H1 (cell line): ENCODE results near the gene PPP1CB.
"Not testable (repeated sequence)": the region's sequence is repeated elsewhere in the genome, so short reads cannot be mapped to it uniquely, and the experiment has no call there.

Source experiments
- CEBPB ChIP-seq: IDR thresholded peaks from 2 replicates; pipeline ENCODE4 v1.6.1; 2012; ENCODE audit warnings: low read depth, low read length
- CHD1 ChIP-seq: IDR thresholded peaks from 2 replicates; pipeline ENCODE4 v1.6.1; 2012; ENCODE audit warnings: low read depth, low read length, improper control_type of control experiment
- CTCF ChIP-seq, 3 experiments: IDR thresholded peaks; 1 replicate in 2 of 3; 2 replicates in 1 of 3; pipeline versions ENCODE4 v1.5.1 to v1.6.1; 2011; ENCODE audit warnings: low read length in 3 of 3, mild to moderate bottlenecking in 3 of 3, inconsistent platforms in 2 of 3, low read depth in 1 of 3, moderate library complexity in 1 of 3; ENCODE audit not compliant: insufficient read depth in 1 of 3; ENCODE audit errors: control extremely low read depth in 1 of 3
- EGR1 ChIP-seq: IDR thresholded peaks from 2 replicates; pipeline ENCODE4 v1.6.1; 2011; ENCODE audit warnings: low read depth, low read length, borderline replicate concordance
- HDAC2 ChIP-seq, 2 experiments: fragments of 300-600 bp in 1 of 2; sonication (generic) in 1 of 2; IDR thresholded peaks; 2 replicates each; pipeline ENCODE4 v1.6.1; 2011 to 2012; ENCODE audit warnings: low read depth in 2 of 2, low read length in 2 of 2, mild to moderate bottlenecking in 2 of 2, moderate library complexity in 2 of 2, borderline replicate concordance in 1 of 2, inconsistent platforms in 1 of 2
- POLR2A ChIP-seq, 2 experiments: IDR thresholded peaks; 1 replicate in 1 of 2; 2 replicates in 1 of 2; pipeline ENCODE4 v1.6.1; 2011; ENCODE audit warnings: low read depth in 2 of 2, low read length in 2 of 2, mild to moderate bottlenecking in 2 of 2; ENCODE audit errors: control extremely low read depth in 1 of 2
- POLR2AphosphoS5 ChIP-seq: IDR thresholded peaks from 2 replicates; pipeline ENCODE4 v1.6.1; 2011; ENCODE audit warnings: low read depth, low read length
- POU5F1 ChIP-seq: IDR thresholded peaks from 2 replicates; pipeline ENCODE4 v1.6.1; 2011; ENCODE audit warnings: low read depth, mild to moderate bottlenecking, low read length, moderate library complexity
- RAD21 ChIP-seq, 2 experiments: IDR thresholded peaks in 1 of 2; conservative IDR thresholded peaks in 1 of 2; 2 replicates each; pipeline ENCODE4 v1.6.1; 2011; ENCODE audit warnings: low read depth in 2 of 2, low read length in 2 of 2, improper control_type of control experiment in 1 of 2, inconsistent platforms in 1 of 2, mild to moderate bottlenecking in 1 of 2, moderate library complexity in 1 of 2
- RFX5 ChIP-seq: IDR thresholded peaks from 2 replicates; pipeline ENCODE4 v1.6.1; 2011; ENCODE audit warnings: low read depth, low read length, improper control_type of control experiment, borderline replicate concordance
- SUZ12 ChIP-seq: fragments of 200-600 bp; sonication (generic); IDR thresholded peaks from 2 replicates; pipeline ENCODE4 v1.6.1; 2012; ENCODE audit warnings: mild to moderate bottlenecking, inconsistent platforms, low read length, moderate library complexity, mixed read lengths
- YY1 ChIP-seq: IDR thresholded peaks from 2 replicates; pipeline ENCODE4 v1.6.1; 2011; ENCODE audit warnings: low read depth, mild to moderate bottlenecking, low read length
- ZNF274 ChIP-seq: IDR thresholded peaks from 2 replicates; pipeline ENCODE4 v1.7.0; 2012; ENCODE audit warnings: low read length, borderline replicate concordance; ENCODE audit errors: extremely low read depth
- TF ChIP-seq, protein P1 (sequence below): IDR thresholded peaks from 2 replicates; pipeline ENCODE4 v1.6.1; 2011; ENCODE audit warnings: low read depth, mild to moderate bottlenecking, low read length; ENCODE audit not compliant: insufficient read depth

DNA sequence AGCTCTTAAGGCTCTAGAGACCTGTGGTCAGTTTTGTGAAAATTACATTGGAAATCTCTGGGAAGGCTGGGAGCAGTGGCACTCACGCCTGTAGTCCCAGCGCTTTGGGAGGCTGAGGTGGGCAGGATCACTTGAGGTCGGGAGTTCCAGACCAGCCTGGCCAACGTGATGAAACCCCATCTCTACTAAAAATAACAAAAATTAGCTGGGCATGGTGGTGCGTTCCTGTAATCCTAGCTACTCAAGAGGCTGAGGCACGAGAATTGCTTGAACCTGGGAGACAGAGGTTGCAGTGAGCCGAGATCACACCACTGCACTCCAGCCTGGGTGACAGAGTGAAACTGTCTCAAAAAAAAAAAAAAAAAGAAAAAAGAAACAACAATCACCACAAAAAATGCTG is 32.9 kb downstream of the PPP1CB start:
- TF ChIP-seq POU5F1; POLR2A (IDR thresholded peaks at IDR 0.05; ENCODE audit: control extremely low read depth in 1 of 2, low read depth in 2 of 2, low read length in 2 of 2); EGR1; CTCF (IDR thresholded peaks at IDR 0.05; ENCODE audit: control extremely low read depth in 1 of 3, insufficient read depth in 1 of 3, low read depth in 1 of 3, low read length in 3 of 3); YY1; POLR2AphosphoS5; CHD1; RAD21 (IDR thresholded peaks at IDR 0.05 in 1 of 2, conservative IDR thresholded peaks at IDR 0.05 in 1 of 2; ENCODE audit: low read depth in 2 of 2, low read length in 2 of 2); CEBPB; ZNF274; RFX5; HDAC2 (IDR thresholded peaks at IDR 0.05; ENCODE audit: borderline replicate concordance in 1 of 2, low read depth in 2 of 2, low read length in 2 of 2); SUZ12: not testable (repeated sequence)
- TF ChIP-seq, protein P1, sequence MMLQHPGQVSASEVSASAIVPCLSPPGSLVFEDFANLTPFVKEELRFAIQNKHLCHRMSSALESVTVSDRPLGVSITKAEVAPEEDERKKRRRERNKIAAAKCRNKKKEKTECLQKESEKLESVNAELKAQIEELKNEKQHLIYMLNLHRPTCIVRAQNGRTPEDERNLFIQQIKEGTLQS = not testable (repeated sequence)
